Measurements from ENCODE around the gene P4HB.

Gene P4HB

DNA sequence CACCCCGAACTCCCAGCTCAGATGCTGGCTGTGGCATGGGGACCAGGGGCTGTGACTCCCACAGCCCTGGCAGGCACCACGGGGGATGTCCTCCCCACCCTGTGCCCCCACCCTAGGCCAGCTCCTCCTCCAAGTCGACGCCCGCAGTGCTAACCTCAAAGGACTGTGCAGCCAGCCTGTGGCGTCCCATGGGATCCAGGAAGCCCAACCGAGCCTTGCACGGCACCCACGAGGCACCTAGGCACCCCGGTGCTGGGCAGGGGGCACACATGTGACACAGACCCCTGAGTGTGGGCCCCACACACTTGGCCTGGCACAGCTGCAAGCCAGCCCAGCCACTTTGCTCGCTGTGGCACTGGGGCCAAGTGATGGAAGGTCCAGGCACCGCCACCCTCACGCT lies 52.5 kb downstream of the P4HB start:
- no peak for DNase-seq

DNA sequence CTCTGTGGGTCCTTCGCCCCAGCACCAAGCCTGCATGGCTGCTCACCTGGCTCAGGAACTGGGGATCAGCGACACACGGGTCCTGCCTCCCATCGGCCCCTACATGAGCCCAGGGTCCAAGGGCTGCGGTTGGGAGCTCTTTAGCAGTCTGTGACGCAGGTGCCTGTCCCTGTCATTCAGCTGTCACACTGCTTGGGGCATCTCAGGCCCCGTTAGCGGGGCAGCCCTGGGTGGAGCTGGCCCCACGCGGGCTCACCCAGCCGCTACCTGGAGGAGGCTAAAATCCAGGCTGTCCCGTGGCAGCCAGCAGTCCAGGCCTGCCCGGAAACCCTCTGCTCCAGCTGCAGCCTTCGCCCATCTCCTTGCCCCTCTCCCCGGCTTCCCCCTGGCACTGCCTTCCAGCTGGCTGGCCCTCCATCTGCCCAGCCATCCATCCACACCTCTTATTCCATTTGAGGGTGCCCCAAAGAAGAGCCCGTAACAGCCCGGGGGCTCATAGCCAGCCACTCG lies 53.1 kb downstream of the P4HB start:
- no peak for DNase-seq

DNA sequence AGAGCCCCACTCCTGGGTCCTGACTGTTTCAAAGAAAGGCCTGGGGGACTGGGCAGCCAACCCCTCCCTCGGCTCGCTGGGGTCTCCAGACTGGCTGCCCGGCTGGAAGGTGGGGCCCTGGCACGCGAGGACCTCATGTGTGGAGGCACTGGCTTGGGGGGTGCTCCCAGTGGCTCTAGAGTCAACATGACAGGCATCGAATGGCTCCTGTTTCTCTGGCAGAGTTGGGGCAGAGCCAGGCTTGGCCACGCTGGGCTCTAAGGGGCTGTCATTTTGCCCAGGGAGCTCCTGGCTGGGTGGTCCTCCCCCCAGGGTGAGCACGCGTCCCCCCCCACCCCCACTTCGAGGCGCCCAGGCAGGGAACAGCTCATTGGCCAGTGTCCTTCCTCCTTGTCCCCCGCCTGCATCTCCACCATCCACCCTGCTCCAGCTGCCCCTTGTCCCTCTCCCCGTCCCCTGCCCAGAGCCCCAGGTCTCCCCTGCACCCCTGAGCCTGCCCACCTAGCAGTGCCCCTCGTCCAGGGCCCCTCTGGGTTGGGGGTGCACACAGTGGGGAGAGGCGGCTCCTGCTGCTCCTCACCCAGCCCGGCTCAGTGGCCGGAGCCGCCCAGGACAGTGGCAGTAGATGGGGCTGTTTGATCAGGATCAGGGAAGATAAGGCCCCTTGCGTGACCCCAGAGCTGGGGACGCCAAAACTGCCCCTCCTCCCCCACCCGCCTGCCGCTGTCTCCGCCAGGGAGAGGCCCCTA lies 53.7 kb downstream of the P4HB start:
- DNase-seq, result no peak

DNA sequence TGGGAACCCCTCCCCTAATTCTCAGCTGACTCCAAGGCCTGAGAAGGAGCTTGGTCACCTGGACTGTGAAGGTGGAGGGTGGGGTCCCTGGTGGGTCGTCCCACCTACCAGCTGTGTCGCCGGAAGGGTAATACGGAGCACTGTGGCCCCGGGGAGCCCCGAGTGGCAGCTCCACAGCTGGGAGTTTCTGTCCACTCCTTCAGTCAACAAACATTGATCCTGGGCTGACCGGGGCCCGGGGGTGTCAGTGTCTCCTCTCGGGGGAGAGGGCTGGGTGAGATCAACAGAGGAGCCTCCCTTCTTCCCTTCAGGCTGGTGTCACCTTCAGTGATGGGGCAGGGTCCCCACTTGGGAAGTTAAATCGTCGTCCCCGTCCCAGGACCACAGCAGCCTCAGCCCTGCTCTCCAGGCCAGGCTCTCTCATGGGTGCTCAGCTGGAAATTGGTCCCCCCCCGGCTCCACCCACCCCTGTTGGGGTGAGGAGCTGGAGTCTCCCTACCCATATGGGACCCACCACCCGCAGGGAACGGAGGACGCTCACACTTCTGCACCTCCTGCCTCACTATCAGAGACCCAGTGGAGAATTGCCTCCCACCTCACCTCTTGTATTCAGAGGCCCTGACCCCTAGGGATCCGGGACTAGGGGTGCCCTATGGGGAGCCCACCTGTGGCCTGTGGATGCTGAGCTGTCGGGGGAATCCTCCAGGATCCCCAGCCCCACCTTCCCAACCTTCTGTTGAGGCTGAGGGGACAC lies 54.5 kb downstream of the P4HB start:
- no peak for DNase-seq

DNA sequence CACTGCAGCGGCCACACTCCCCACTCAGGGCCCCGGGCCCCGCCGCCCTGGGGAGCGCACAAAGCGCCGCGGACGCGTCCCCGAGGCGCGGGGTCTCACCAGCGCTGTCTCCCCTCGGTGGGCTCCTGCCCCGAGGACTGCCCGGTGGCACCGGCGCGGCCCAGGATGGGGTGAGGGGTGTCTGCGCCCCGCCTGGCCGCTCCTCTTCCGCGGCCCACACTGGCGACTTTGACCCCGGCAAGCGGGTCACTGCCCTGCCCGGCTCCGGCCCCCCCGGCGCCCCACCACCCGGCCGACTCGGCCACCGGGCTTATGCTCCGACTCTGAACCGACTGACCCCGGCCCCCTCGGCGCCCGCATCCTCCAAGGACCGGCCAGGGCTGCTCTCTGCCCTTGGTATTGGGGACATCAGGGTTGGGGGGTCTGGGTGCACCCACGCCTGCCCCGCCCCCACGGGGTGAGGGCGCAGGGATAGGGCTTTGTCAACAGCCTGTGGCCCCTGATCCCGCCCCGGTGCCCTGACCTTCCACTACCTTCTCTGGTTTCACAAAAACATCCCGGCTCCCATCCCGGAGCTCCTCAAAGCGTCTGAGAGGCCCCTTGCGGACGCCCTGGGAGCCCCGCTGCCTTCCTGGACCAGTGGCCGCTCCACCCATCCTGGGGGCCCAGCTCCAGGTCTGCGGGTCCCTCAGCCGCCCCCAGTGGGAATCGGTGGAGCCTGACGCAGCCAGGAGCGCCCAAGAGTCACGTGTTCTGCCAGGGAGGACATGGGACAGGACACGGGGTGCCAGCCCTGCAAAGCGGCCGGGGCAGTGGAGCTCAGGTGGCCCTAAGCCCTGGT lies 55.6 kb downstream of the P4HB start:
- no peak for DNase-seq

DNA sequence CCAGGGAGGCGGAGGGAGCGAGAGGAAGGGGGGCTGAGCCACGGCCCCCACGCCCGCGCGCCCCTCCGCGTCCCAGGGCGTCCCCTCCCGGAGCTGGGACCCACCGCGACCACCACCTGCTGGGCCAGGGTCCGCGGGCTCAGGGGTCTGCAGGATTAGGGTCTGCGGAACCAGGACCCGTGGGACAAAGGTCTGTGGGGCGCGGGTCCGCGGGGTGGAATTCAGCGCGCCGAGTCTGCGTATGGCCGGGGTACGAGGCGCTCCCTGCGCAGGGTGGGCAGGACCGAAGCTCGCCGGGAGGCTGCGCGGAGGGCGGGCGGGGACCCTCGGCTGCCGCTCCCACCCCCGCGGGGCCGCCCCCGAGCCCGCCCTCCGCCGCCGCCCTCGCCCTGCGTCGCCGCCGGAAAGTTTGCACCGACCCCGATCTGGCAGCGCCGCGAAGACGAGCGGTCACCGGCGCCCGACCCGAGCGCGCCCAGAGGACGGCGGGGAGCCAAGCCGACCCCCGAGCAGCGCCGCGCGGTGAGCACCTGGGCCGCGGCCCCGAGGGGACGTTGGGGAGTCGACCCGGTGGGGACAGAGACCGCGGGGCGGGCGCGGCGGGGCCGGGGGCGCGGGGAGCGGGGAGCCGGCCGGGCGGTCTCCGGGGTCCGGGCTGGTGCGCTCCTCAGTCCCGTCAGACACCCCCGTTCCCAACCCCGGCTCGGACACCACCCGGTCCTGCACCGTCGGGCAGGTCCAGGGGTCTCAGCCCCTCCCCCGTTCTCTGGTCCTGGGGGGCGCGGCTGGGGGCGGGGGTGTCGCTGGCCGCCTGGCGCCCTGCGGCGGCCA lies 56.4 kb downstream of the P4HB start, which contains the start of gene GCGR:
Gene GCGR (plus strand): TSS at position 423 of the 831 bp plus-strand sequence. CDS start 4,869 bp downstream, outside the sequence.
- no peak for DNase-seq

DNA sequence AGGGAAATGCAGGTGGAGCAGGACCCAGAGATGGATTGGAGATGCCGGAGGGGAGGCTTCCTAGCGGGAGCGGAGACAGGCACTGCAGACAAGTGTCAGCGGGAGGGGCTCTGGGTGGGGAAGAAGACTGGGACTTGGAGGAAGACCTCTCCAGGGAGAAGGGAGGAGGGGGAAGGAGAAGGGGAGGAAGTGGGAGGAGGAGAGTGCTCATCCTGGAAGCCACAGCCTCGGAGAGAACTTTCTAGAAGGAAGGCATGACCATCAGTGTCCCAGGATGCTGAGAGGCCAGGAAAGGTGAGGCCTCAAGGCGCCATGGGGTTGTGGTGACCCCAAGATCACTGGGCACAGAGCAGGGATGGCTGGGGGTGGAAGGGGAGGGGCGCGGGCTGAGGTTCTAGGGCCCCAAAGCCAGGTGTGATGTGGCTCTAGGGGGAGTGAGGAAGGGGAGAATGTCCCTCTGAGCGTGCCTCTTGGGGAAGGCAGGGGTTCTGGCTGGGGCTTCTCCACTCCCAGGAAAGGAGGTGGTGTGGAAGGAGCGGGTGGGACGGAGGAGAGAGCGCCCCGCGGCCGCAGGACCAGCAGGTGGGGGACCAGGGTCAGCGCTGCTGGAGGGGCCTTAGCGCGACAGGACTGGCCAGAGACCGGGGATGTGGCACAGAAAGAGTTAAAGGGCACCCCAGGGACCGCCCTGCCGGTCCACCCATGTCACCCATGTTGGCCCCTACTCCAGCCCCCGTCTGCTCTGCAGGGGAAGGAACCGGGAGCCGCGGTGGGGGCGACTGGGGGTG lies 57.3 kb downstream of the P4HB start:
- DNase-seq, result no peak

DNA sequence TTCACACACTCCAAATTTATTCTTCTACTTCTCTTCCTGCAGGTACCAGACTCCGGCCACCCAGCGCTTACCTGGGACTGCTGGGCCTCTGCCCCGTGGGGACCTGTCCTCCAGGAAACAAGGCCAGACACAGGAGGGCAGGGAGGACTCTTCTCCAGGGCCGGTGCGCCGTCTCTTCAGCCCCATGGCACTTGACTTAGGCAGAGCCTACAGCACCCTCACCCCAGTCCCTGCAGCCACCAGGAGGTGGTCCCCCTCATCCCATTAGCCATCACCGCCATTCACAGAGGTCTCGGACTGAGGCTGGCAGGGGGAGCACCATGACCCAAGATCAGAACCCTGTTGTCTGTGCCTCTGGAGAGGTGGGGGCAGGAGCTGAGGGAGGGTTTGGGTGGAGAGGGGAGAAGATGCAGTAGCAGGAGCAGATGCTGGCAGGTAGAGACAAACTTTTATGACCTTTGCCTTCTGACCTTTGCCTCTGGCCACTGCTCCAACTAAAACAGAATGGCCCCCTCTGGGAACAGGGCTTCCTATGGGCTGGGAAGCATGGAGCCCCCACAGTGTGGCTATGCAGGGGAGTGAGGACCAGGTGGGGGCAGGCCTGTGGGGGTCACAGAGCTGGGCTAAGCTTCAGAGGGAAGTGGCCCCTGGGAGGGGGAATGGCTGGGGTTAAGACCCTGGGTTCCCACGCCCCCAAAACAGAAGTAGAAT lies 58.1 kb downstream of the P4HB start:
- DNase-seq, result no peak

DNA sequence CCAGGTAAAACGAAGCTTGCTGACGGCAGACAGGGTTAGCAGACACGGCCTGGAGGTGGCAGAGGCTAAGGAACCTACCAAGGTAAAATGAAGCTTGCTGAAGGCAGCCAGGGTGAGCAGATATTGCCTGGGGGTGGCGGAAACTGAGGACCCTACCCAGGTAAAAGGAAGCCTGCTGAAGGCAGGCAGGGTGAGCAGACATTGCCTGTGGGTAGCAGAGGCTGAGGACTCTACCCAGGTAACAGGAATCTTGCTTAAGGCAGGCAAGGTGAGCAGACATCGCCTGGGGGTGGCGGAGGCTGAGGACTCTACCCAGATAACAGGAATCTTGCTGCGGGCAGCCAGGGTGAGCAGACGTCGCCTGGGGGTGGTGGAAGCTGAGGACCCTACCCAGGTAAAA lies 59.0 kb downstream of the P4HB start:
- DNase-seq, result no peak

DNA sequence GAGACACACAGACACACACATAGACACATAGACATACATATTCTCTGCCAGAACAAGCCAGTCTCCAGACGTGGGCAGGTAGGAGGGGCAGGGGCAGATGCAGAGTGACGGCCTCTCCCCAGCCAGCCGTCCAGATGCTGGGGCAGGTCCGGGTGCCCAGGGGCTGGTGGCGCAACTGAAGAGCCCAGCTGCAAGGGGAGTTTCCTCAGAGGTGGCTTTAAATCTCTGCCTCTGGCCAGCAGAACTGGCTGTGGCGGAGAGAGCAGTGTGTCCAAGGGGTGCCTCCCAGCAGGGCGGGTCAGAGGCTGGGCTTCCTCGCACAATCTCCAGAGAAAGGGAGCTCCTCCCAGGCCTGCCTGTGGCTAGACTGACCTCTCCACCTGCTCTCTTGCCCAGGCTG lies 65.8 kb downstream of the P4HB start:
- DNase-seq, result no peak

DNA sequence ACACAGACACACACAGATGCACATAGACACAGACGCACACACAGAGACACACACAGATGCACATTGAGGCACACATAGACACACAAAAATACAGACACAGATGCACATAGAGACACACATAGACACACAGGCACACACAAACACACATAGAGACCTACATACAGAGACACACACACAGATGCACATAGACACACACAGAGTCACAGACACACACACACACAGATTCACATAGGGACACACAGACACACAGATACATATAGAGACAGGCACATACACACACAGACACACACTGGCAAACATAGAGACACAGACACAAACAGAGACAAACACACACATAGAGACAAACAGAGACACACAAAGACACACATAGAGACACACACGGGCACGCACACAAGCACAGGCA lies 66.3 kb downstream of the P4HB start:
- DNase-seq, result no peak

All from KG1 (cell line).